Renal pelvis (tissue), 12 donors: ENCODE measurements around the gene GOLM1. TPM values are rescaled to one million over a fixed set of nuclear protein-coding genes. Genes with fewer than 3 reads are reported as not detected.
"Not testable (repeated sequence)": the region's sequence is repeated elsewhere in the genome, so short reads cannot be mapped to it uniquely, and the experiment has no call there.

Experiments
- DNase-seq: peaks from one replicate; pipeline ENCODE4 v3.0.0-alpha.2; 2013
- long read RNA-seq, 16 experiments: transcript quantifications; one replicate each; lab custom pipeline, GENCODE V29; 2026
- polyA plus RNA-seq, 3 donors: library from polyadenylated mRNA; unstranded; fragments of 120-200 nt; gene quantifications; one replicate each; pipeline ENCODE4 v1.2.1, GENCODE V29; 2013; ENCODE audit not compliant: insufficient read length in 3 of 3

GOLM1 gene, protein sequence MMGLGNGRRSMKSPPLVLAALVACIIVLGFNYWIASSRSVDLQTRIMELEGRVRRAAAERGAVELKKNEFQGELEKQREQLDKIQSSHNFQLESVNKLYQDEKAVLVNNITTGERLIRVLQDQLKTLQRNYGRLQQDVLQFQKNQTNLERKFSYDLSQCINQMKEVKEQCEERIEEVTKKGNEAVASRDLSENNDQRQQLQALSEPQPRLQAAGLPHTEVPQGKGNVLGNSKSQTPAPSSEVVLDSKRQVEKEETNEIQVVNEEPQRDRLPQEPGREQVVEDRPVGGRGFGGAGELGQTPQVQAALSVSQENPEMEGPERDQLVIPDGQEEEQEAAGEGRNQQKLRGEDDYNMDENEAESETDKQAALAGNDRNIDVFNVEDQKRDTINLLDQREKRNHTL
- 100 to 1,000 TPM; 142 to 154 (median 148) TPM for polyA plus RNA-seq
- long read RNA-seq, donor 1, transcript GOLM1-203 (10 exons, 3,046 nt): major isoform, 31 of 41 reads
- long read RNA-seq, donor 1, partial matches to known transcripts: 6 of 41 reads
- long read RNA-seq, donor 1, other reads (novel, unspliced or antisense): 0 of 41 reads
- long read RNA-seq, donor 2, transcript GOLM1-203 (10 exons, 3,046 nt): major isoform, 39 of 41 reads
- long read RNA-seq, donor 2, partial matches to known transcripts: 0 of 41 reads
- long read RNA-seq, donor 2, other reads (novel, unspliced or antisense): 0 of 41 reads
- long read RNA-seq, donor 3, transcript GOLM1-203 (10 exons, 3,046 nt): major isoform, 30 of 40 reads
- long read RNA-seq, donor 3, partial matches to known transcripts: 10 of 40 reads
- long read RNA-seq, donor 3, other reads (novel, unspliced or antisense): 0 of 40 reads
- long read RNA-seq, donor 4, transcript GOLM1-203 (10 exons, 3,046 nt): major isoform, 39 of 138 reads
- long read RNA-seq, donor 4, partial matches to known transcripts: 96 of 138 reads
- long read RNA-seq, donor 4, other reads (novel, unspliced or antisense): 0 of 138 reads
- long read RNA-seq, donor 5, transcript GOLM1-203 (10 exons, 3,046 nt): major isoform, 13 of 16 reads
- long read RNA-seq, donor 5, partial matches to known transcripts: 0 of 16 reads
- long read RNA-seq, donor 5, other reads (novel, unspliced or antisense): 0 of 16 reads
- long read RNA-seq, donor 6, transcript GOLM1-203 (10 exons, 3,046 nt): major isoform, 37 of 45 reads
- long read RNA-seq, donor 6, partial matches to known transcripts: 8 of 45 reads
- long read RNA-seq, donor 6, other reads (novel, unspliced or antisense): 0 of 45 reads
- long read RNA-seq, donor 7, transcript GOLM1-203 (10 exons, 3,046 nt): major isoform, 51 of 74 reads
- long read RNA-seq, donor 7, partial matches to known transcripts: 15 of 74 reads
- long read RNA-seq, donor 7, other reads (novel, unspliced or antisense): 5 of 74 reads
- long read RNA-seq, donor 8, transcript GOLM1-203 (10 exons, 3,046 nt): major isoform, 13 of 22 reads
- long read RNA-seq, donor 8, partial matches to known transcripts: 6 of 22 reads
- long read RNA-seq, donor 8, other reads (novel, unspliced or antisense): 0 of 22 reads
- long read RNA-seq, donor 9, transcript GOLM1-203 (10 exons, 3,046 nt): major isoform, 39 of 50 reads
- long read RNA-seq, donor 9, partial matches to known transcripts: 7 of 50 reads
- long read RNA-seq, donor 9, other reads (novel, unspliced or antisense): 0 of 50 reads
- long read RNA-seq, donor 10, transcript GOLM1-203 (10 exons, 3,046 nt): major isoform, 27 of 57 reads
- long read RNA-seq, donor 10, partial matches to known transcripts: 29 of 57 reads
- long read RNA-seq, donor 10, other reads (novel, unspliced or antisense): 0 of 57 reads
- long read RNA-seq, donor 11, transcript GOLM1-203 (10 exons, 3,046 nt): major isoform, 20 of 27 reads
- long read RNA-seq, donor 11, partial matches to known transcripts: 7 of 27 reads
- long read RNA-seq, donor 11, other reads (novel, unspliced or antisense): 0 of 27 reads
- long read RNA-seq, donor 12, transcript GOLM1-203 (10 exons, 3,046 nt): major isoform, 58 of 78 reads
- long read RNA-seq, donor 12, partial matches to known transcripts: 11 of 78 reads
- long read RNA-seq, donor 12, other reads (novel, unspliced or antisense): 7 of 78 reads
- long read RNA-seq, donor 13, transcript GOLM1-203 (10 exons, 3,046 nt): major isoform, 16 of 24 reads
- long read RNA-seq, donor 13, partial matches to known transcripts: 6 of 24 reads
- long read RNA-seq, donor 13, other reads (novel, unspliced or antisense): 0 of 24 reads
- long read RNA-seq, donor 14: 0 reads
- long read RNA-seq, donor 15, transcript GOLM1-202 (10 exons, 3,022 nt): minor isoform, 14 of 187 reads
- long read RNA-seq, donor 15, transcript GOLM1-203 (10 exons, 3,046 nt): major isoform, 100 of 187 reads
- long read RNA-seq, donor 15, partial matches to known transcripts: 50 of 187 reads
- long read RNA-seq, donor 15, other reads (novel, unspliced or antisense): 23 of 187 reads
- long read RNA-seq, donor 16, transcript GOLM1-203 (10 exons, 3,046 nt): major isoform, 35 of 35 reads
- long read RNA-seq, donor 16, partial matches to known transcripts: 0 of 35 reads
- long read RNA-seq, donor 16, other reads (novel, unspliced or antisense): 0 of 35 reads

DNA sequence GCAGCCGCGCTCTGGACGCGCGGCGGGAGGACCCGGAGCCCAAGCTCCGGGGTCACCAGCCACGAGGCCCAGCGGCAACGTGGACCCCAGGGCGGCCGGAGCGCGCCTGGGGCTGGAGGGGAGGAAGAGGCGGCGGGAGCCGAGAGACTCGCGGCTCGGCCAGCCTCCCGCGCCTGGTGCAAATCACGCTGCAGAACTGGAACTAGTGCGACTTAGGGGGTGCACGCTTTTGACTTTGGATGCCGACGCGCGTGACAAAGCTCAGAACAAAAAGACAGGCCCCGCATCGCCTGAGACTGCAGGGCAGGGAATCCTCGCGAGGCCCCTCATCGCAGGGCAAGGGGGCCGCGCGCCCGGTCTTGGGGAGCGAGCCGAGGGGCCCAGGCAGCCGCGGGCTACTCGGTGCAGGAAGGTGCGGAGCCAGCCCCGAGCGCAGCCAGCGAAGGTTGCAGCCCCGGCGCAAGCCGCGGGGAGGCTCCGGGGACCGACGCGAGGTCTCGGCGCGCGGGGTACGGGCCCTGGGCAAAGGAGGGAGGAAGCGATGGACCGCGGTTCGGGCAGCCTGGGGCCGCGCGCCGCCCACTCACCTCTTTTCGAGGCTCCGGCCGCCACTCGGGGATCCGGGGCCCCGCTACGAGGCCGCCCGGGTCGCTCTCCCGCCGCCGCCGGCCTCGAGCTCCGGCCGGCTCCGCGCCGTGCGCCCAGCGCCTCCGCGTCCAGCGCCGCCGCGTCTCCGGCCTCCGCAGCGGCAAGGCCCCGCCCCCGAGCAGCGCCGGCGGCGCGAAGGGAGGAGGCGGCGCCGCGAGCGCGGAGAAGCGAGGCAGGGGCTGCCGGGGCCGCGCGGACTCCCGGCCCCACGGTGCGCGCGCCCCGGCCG, at the start of gene GOLM1:
Gene GOLM1, minus strand, starts transcription at position 735 of the 877 bp plus-strand sequence. CDS start 20,238 bp downstream, outside the sequence.
- DNase-seq: peak; percentile 66

DNA sequence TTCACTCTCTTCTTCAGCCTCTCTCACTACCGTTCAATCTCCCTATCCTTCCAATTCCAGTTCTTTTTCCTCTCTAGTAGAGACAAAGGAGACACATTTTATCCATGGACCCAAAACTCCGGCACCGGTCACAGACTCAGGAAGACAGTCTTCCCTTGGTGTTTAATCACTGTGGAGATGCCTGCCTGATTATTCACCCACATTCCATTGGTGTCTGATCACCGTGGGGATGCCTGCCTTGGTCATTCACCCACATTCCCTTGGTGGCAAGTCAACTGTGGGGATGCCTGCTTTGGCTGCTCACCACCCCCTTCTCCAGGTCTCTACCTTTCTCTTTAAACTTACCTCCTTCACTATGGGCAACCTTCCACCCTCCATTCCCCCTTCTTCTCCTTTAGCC, 47.3 kb upstream of the GOLM1 start:
- not testable (repeated sequence) for DNase-seq

GRCh38 chr9:86145960-86146359, 46.6 kb upstream of the GOLM1 start:
- DNase-seq: not testable (repeated sequence)

- DNase-seq: no peak
Observed at GRCh38 chr9:86142973-86143372, 43.6 kb upstream of the GOLM1 start.

- DNase-seq: no peak
Observed at GRCh38 chr9:86141843-86142242, 42.5 kb upstream of the GOLM1 start.

DNA sequence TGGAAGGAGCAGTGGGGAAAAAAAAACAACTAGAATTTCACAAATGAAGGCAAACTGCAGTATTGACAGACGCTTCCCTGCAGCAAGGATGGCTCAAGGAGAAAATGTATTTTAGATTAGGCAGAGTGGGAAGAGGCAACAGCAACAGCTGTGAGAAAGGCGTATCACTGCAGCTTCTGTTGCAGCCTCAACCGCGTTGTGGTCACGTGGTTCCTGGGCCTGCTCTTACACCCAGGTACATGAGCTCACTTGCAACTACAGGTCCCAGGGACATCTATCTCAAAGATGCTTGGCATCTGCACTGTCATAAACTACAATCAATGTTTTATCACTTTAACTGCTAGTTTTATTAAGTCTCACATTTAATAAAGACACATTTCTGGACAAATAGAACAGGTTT, 36.0 kb upstream of the GOLM1 start:
- DNase-seq: no peak

GRCh38 chr9:86134361-86134760, 35.0 kb upstream of the GOLM1 start:
- no peak for DNase-seq

DNA sequence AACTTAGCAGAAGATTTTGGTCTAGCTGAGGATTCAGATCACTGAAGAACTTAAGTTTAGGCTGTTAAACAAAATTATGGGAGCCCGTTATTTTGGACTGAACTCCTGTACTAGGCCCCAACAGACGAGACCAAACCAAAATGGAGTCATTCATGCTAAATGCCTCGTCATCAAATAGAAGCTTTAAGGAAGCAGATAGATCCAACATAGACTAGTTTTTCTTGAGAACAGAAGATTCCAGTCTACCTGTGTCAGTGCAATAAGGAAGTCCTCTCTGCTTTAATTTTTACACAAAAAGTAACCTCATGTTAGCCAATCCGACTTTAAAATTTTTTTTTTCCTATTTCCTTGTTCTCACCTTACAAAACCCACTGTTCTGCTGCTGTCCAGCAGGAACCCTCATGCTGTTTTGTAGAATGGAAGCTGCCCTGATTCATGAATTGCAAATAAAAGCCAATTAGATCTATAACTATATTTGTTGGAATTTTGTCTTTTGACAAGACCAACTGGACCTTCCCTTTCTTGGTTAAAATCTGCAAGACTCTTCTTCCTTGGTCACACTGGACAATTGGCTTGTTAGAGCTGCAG, 29.0 kb upstream of the GOLM1 start:
- DNase-seq: no peak

- DNase-seq: peak; percentile 80
Observed at GRCh38 chr9:86126998-86127972, 27.9 kb upstream of the GOLM1 start.

DNA sequence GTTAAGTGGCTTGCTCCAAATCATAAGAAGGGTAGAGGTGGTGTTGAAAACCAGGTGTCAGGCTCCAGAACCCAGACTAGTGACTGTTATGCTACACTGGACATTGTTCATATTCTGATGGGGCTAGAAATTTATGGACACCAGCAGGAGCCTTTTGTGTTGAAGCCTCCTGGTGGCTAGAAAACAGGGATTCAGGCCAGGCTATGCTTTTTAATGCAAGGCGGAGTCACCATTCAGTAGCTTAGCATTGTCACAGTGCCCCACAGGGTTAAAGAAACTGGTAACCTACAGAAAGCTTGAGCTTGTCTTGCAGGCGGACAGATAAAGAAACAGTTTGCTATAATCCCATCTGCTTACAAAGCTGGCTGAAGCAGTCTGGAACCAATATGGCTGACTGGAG, 23.0 kb upstream of the GOLM1 start:
- no peak for DNase-seq

DNA sequence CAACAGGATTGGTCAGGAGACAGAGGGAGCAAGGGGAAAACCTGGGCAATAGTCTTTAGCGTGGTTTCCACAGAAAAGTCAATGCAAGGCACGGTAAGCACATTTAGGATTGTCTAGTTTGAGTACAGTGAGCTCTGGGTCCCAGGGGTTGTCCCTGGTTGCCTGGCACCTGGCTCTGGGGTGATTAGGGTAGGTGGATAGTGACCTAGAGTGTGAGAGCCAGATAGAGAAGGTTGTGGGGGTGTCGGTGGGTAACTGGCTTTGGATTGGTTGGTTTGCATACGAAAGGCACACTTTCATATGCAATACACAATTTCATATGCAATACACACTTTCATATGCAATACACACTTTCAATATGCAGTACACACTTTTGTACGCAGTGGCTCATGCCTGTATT, 20.1 kb upstream of the GOLM1 start:
- no peak for DNase-seq

DNA sequence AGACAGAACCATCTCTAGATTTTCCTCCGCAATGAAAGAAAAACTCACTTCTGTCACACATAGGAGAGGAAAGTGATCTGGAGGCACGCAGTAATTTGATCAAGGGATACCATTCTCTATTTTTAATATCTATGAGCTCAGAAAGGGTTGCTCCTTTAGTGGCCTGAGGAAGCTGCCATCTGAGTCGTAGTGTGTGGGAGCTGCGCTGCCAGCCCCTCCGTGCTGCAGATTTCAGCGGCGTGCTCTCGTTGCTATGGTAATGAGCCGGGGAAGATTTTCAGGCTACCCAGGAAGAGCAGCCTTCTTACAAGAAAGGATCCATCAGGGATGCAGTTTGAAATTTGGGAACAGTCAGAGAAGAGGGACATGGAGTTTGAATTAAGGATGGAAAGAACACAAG, 17.1 kb upstream of the GOLM1 start:
- DNase-seq: no peak

- DNase-seq: no peak
Observed at GRCh38 chr9:86115886-86116285, 16.5 kb upstream of the GOLM1 start.

GRCh38 chr9:86112057-86112456, 12.7 kb upstream of the GOLM1 start:
- no peak for DNase-seq

DNA sequence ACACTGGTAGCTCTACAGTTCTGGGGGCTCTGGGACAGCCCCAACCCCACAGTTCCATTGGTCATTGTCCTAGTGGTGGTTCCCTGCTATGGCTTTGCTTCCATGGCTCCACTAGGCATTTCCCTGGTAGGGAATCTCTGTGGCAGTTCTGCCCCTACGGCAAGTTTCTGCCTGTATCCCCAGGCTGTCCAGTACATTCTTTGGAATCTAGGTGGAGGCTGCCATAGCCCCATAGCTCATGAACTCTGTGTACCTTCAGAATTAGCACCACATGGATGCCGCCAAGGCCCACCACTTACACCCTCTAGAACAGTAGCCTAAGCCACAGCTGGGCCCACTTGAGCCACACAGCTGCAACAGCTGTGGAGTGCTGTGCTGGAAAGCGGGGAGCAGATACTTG, 3.3 kb upstream of the GOLM1 start:
- no peak for DNase-seq

GRCh38 chr9:86099701-86100364, 475 bp upstream of the GOLM1 start:
- no peak for DNase-seq
